H1 (cell line): Measurements from ENCODE around the gene CCDC154. TPM values are rescaled to one million over a fixed set of nuclear protein-coding genes. Genes with fewer than 3 reads are reported as not detected.

Source experiments
- CTCF ChIP-seq, 3 experiments: IDR thresholded peaks; 1 replicate in 2 of 3; 2 replicates in 1 of 3; pipeline versions ENCODE4 v1.5.1 to v1.6.1; 2011; ENCODE audit warnings: low read length in 3 of 3, mild to moderate bottlenecking in 3 of 3, inconsistent platforms in 2 of 3, low read depth in 1 of 3, moderate library complexity in 1 of 3; ENCODE audit not compliant: insufficient read depth in 1 of 3; ENCODE audit errors: control extremely low read depth in 1 of 3
- KDM4A ChIP-seq: IDR thresholded peaks from one replicate; pipeline ENCODE4 v1.7.1; 2012; ENCODE audit warnings: low read depth, mild to moderate bottlenecking, moderate library complexity, low read length, inconsistent platforms; ENCODE audit not compliant: severe bottlenecking
- RFX5 ChIP-seq: IDR thresholded peaks from 2 replicates; pipeline ENCODE4 v1.6.1; 2011; ENCODE audit warnings: low read depth, low read length, improper control_type of control experiment, borderline replicate concordance
- polyA plus RNA-seq, 7 experiments: library from polyadenylated mRNA; depleted of rRNA in 3 of 7; stranded (reverse) in 5 of 7; unstranded in 2 of 7; fragments of >200 nt in 5 of 7; fragments of 200-250 nt in 2 of 7; gene quantifications; 1 replicate in 5 of 7; 2 replicates in 1 of 7; 4 replicates in 1 of 7; pipeline versions ENCODE4 v1.2.1 to v1.2.3, GENCODE V29; 2011 to 2013; ENCODE audit warnings: missing spikeins in 2 of 7, mixed read lengths in 2 of 7
- total RNA-seq: library from RNA; stranded (reverse); fragmentation: NEBNext Ultra II Directional; extraction: Animal tissue kit (Norgen Biotek cat#: 25700); gene quantifications from 2 replicates; pipeline ENCODE4 v1.2.1, GENCODE V29; 2021

Gene CCDC154
- total and polyA plus RNA-seq, 2 of the 8 experiments (the other 6 are each of a cell fraction or from before 2014, with no cell fraction given) = 0.15 to 0.88 TPM

- no peak for TF ChIP-seq CTCF (IDR thresholded peaks at IDR 0.05; ENCODE audit: control extremely low read depth in 1 of 3, insufficient read depth in 1 of 3, low read depth in 1 of 3, low read length in 3 of 3)
- no peak for TF ChIP-seq KDM4A
- no peak for TF ChIP-seq RFX5
- TF ChIP-seq, all 59 proteins: peak for 0
Observed at GRCh38 chr16:1436731-1437355, 7.5 kb downstream of the CCDC154 start (continued).
